ENCODE results near the gene PDXK.

PDXK gene

DNA sequence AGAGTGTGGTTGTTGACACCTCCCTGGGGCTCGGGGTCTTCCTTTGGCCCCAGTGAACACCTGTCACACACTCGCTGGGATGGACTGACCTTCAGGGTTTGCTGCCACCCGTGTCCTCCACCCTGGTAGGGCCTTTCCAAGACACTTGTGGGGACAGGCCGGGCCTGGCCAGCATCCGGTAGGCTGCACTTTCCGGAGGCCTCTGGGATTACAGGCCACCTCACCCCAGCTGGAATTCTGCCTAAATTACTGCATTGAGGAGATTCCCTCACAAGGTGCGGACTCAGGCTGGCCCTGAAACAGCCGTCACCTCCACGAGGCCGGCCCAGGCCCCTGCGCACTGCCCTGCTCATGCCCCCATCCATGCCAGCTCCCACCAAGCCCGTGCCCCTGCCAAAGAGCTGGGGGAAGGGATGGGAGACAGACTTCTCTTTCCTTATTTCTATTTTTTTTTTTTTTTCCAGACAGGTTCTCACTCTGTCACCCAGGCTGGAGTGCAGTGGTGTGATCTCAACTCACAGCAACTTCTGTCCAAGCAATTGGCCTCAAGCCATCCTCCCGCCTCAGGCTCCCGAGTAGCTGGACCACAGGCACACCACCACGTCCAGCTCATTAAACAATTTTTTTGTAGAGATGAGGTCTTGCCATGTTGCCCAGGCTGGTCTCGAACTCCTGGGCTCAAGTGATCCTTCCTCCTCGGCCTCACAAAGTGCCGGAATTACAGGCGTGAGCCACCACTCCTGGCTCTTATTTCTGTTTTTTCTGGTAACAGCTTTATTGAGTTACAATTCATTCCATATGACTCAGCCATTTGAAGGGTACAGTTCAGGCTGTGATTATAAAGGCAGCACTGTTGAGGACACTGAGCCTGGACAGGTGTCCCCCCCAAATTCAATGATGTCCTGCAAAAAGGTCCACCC, 45.9 kb downstream of the PDXK start:
- TF ChIP-seq, protein P1, sequence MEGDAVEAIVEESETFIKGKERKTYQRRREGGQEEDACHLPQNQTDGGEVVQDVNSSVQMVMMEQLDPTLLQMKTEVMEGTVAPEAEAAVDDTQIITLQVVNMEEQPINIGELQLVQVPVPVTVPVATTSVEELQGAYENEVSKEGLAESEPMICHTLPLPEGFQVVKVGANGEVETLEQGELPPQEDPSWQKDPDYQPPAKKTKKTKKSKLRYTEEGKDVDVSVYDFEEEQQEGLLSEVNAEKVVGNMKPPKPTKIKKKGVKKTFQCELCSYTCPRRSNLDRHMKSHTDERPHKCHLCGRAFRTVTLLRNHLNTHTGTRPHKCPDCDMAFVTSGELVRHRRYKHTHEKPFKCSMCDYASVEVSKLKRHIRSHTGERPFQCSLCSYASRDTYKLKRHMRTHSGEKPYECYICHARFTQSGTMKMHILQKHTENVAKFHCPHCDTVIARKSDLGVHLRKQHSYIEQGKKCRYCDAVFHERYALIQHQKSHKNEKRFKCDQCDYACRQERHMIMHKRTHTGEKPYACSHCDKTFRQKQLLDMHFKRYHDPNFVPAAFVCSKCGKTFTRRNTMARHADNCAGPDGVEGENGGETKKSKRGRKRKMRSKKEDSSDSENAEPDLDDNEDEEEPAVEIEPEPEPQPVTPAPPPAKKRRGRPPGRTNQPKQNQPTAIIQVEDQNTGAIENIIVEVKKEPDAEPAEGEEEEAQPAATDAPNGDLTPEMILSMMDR (IDR thresholded peaks at IDR 0.05; ENCODE audit: control insufficient read depth, extremely low read depth, insufficient read depth), result no peak
- DNase-seq (ENCODE audit: low read depth), result no peak
- no peak overlapping the region for H3K4me3 ChIP-seq (ENCODE audit: low read depth, low read length)

- DNase-seq (ENCODE audit: low read depth), result no peak
- H3K4me3 ChIP-seq (ENCODE audit: low read depth, low read length), result no peak overlapping the region
- TF ChIP-seq, protein P1 (IDR thresholded peaks at IDR 0.05; ENCODE audit: control insufficient read depth, extremely low read depth, insufficient read depth), result no peak
These were observed 48.0 kb downstream of the PDXK start for GRCh38 chr21:43766734-43767497.

- no peak for DNase-seq (ENCODE audit: low read depth)
- H3K4me3 ChIP-seq (ENCODE audit: low read depth, low read length), result no peak overlapping the region
- TF ChIP-seq, protein P1 (IDR thresholded peaks at IDR 0.05; ENCODE audit: control insufficient read depth, extremely low read depth, insufficient read depth), result no peak
These were observed 48.6 kb downstream of the PDXK start for GRCh38 chr21:43767498-43767983.

- DNase-seq (ENCODE audit: low read depth), result no peak
- TF ChIP-seq, protein P1 (IDR thresholded peaks at IDR 0.05; ENCODE audit: control insufficient read depth, extremely low read depth, insufficient read depth), result no peak
These were observed 49.3 kb downstream of the PDXK start for GRCh38 chr21:43767984-43768867.

GRCh38 chr21:43768868-43769167, 49.9 kb downstream of the PDXK start:
- no peak overlapping the region for H3K4me3 ChIP-seq (ENCODE audit: low read depth, low read length)
- TF ChIP-seq, protein P1 (IDR thresholded peaks at IDR 0.05; ENCODE audit: control insufficient read depth, extremely low read depth, insufficient read depth), result no peak
- no peak for DNase-seq (ENCODE audit: low read depth)

More at GRCh38 chr21:43767984-43768867, 49.3 kb downstream of the PDXK start:
- no peak overlapping the region for H3K4me3 ChIP-seq (ENCODE audit: low read depth, low read length)

DNA sequence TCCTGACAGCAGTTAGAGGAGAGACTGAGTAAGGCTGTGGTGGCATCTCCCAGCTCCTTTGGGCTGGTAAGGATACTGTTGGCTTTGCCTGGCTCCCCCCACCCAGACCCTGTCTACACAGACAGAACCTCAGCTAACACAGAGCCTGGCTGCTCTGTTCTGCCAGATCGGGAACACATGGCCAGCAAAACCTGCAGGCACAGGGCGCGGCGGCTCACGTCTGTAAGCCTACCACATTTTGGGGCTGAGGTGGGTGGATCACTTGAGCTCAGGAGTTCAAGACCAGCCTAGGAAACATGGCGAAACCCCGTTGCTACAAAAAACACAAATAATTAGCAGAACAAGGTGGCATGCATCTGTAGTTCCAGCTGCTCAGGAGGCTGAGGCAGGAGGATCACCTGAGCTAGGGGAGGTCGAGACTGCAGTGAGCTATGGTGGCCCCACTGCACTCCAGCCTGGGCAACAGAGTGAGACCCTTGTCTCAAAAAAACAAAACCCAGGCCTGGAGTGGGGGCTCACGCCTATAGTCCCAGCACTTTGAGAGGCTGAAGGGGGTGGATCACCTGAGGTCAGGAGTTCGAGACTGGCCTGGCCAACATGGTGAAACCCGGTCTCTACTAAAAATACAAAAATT, 50.5 kb downstream of the PDXK start:
- no peak for DNase-seq (ENCODE audit: low read depth)
- TF ChIP-seq, protein P1 (IDR thresholded peaks at IDR 0.05; ENCODE audit: control insufficient read depth, extremely low read depth, insufficient read depth), result no peak
- no peak overlapping the region for H3K4me3 ChIP-seq (ENCODE audit: low read depth, low read length)
